Measurements from ENCODE around the gene ZNF850.
"Not testable (repeated sequence)": the region's sequence is repeated elsewhere in the genome, so short reads cannot be mapped to it uniquely, and the experiment has no call there.

The ZNF850 gene

DNA sequence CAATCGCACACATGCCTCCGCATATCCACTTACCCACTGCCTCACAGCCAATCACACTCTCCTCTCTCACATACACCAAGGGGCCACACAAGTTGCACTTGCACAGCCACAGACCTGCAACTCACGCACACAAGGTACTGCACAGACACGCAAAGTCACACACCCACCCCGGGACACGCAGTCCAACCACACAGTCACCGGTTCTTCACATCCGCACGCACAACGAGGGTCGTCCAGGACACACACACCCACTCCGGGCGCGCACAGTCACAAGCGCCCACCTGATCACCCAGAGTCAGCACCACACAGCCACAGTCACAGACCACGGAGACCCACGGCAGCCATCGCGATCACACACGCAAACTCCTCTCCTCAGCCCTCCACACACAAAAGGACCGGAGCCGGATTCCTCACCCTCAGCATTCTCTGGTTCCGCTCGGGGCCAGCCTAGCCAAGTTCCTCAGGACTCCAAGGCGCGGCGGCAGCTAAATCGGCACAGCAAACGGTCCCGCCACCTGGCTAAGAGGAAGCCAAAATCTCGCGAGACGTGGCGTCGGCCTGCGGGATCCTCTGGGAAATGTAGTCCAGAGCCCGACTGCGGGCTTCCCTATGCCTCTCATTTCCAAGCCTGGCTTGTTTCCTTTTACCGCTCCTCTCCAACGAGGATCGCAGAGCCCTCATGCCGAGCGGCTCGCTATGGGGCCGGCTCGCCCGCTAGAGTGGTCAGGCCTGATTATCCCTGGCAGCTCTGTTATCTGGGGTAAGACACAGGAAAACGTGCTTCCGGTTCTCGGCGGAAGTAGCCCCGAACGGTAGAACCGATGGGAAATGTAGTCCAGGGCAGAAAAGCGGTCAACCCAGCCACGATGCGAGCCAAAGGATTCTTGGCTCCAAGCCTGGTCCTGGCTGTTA, at the start of gene ZNF850:
Gene ZNF850 (minus strand): TSS at position 497 of the 912 bp plus-strand sequence. CDS start 10,201 bp downstream, outside the sequence.
- peaks cover 3% of the 10 kb centered on the region for H3K36me3 ChIP-seq (ENCODE audit: control insufficient read depth, low read depth, low read length)
- H3K27ac ChIP-seq (ENCODE audit: low read length) = peak within 1 kb of the TSS; percentile 78
- peak within 1 kb of the TSS; percentile 92 for H3K4me3 ChIP-seq (ENCODE audit: low read length)
- no peaks in the 10 kb centered on the region for H3K27me3 ChIP-seq (ENCODE audit: control insufficient read depth, insufficient read depth, low read length)
- H3K4me1 ChIP-seq (ENCODE audit: control insufficient read depth, low read depth, low read length) = no peaks in the 10 kb centered on the region
- peaks cover 14% of the 10 kb centered on the region for H3K9me3 ChIP-seq (ENCODE audit: control insufficient read depth, low read depth, low read length)
- H3K9ac ChIP-seq (ENCODE audit: low read length) = peak within 1 kb of the TSS; percentile 90

DNA sequence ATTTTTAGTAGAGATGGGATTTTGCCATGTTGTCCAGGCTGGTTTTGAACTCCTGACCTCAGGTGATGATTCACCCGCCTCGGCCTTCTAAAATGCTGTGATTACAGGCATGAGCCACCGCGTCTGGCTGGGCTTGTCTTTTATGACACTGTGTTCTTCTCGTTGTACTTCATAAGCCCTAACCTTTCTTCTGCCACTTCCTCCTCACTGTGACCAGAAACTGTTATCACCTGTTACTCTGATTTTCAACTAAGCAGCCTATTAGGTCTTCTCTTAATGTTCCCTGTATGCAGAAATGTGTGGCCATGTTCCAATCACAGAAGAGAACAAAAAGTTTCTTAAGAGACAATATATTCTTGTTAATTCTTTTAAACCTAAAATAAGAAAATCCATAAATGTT, 49.2 kb upstream of the ZNF850 start:
- Histone ChIP-seq H3K9me3 (ENCODE audit: control insufficient read depth, low read depth, low read length) (peaks cover 81% of the 10 kb centered on the region), H3K27ac (ENCODE audit: low read length) (no peak overlapping the region), H3K36me3 (ENCODE audit: control insufficient read depth, low read depth, low read length) (peaks cover 46% of the 10 kb centered on the region), H3K27me3 (ENCODE audit: control insufficient read depth, insufficient read depth, low read length) (no peaks in the 10 kb centered on the region), H3K4me3 (ENCODE audit: low read length) (no peak overlapping the region), H3K4me1 (ENCODE audit: control insufficient read depth, low read depth, low read length) (no peaks in the 10 kb centered on the region), H3K9ac (ENCODE audit: low read length) (no peak overlapping the region)

- H3K9ac ChIP-seq (ENCODE audit: low read length) = no peak overlapping the region
- peaks cover 42% of the 10 kb centered on the region for H3K36me3 ChIP-seq (ENCODE audit: control insufficient read depth, low read depth, low read length)
- H3K4me1 ChIP-seq (ENCODE audit: control insufficient read depth, low read depth, low read length) = no peaks in the 10 kb centered on the region
- no peaks in the 10 kb centered on the region for H3K27me3 ChIP-seq (ENCODE audit: control insufficient read depth, insufficient read depth, low read length)
- H3K9me3 ChIP-seq (ENCODE audit: control insufficient read depth, low read depth, low read length) = peaks cover 87% of the 10 kb centered on the region
- H3K27ac ChIP-seq (ENCODE audit: low read length) = no peak overlapping the region
- H3K4me3 ChIP-seq (ENCODE audit: low read length) = no peak overlapping the region
Observed at GRCh38 chr19:36819130-36819630, 46.6 kb upstream of the ZNF850 start.

- peaks cover 4% of the 10 kb centered on the region for H3K36me3 ChIP-seq (ENCODE audit: control insufficient read depth, low read depth, low read length)
- no peak overlapping the region for H3K4me3 ChIP-seq (ENCODE audit: low read length)
- no peaks in the 10 kb centered on the region for H3K27me3 ChIP-seq (ENCODE audit: control insufficient read depth, insufficient read depth, low read length)
- H3K9ac ChIP-seq (ENCODE audit: low read length) = no peak overlapping the region
- peaks cover 55% of the 10 kb centered on the region for H3K9me3 ChIP-seq (ENCODE audit: control insufficient read depth, low read depth, low read length)
- H3K27ac ChIP-seq (ENCODE audit: low read length) = no peak overlapping the region
- no peaks in the 10 kb centered on the region for H3K4me1 ChIP-seq (ENCODE audit: control insufficient read depth, low read depth, low read length)
Observed at GRCh38 chr19:36807029-36807428, 34.4 kb upstream of the ZNF850 start.

DNA sequence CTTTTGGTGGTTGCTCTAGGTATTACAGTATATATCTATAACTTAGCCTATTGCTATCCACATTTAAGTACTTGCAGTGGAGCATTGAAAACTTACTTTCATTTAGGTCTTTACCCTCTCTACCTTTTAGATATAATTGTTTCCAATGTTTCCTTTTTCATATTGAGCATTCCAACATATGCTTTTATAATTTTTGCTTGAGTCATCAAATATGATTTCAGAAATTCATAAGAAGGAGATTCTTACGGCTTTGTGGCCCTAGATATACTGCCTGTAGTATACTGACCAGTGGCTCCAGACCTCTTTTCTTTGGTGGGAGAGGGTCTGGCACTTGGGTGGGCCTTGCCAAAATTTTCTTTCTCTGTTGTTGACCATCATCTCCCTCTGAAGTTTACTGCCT, 32.8 kb upstream of the ZNF850 start:
- H3K36me3 ChIP-seq (ENCODE audit: control insufficient read depth, low read depth, low read length) = peaks cover 4% of the 10 kb centered on the region

GRCh38 chr19:36797786-36798108, 25.1 kb upstream of the ZNF850 start:
- H3K36me3 ChIP-seq (ENCODE audit: control insufficient read depth, low read depth, low read length) = peaks cover 8% of the 10 kb centered on the region
- H3K9ac ChIP-seq (ENCODE audit: low read length) = peak overlapping the region; percentile 68
- H3K27me3 ChIP-seq (ENCODE audit: control insufficient read depth, insufficient read depth, low read length) = no peaks in the 10 kb centered on the region
- H3K27ac ChIP-seq (ENCODE audit: low read length) = no peak overlapping the region
- H3K4me1 ChIP-seq (ENCODE audit: control insufficient read depth, low read depth, low read length) = no peaks in the 10 kb centered on the region
- peaks cover 21% of the 10 kb centered on the region for H3K9me3 ChIP-seq (ENCODE audit: control insufficient read depth, low read depth, low read length)
- H3K4me3 ChIP-seq (ENCODE audit: low read length) = peak overlapping the region; percentile 84

More for the DNA sequence above, 32.8 kb upstream of the ZNF850 start:
- no peaks in the 10 kb centered on the region for H3K4me1 ChIP-seq (ENCODE audit: control insufficient read depth, low read depth, low read length)
- H3K4me3 ChIP-seq (ENCODE audit: low read length) = no peak overlapping the region
- no peaks in the 10 kb centered on the region for H3K27me3 ChIP-seq (ENCODE audit: control insufficient read depth, insufficient read depth, low read length)
- no peak overlapping the region for H3K27ac ChIP-seq (ENCODE audit: low read length)
- peaks cover 39% of the 10 kb centered on the region for H3K9me3 ChIP-seq (ENCODE audit: control insufficient read depth, low read depth, low read length)
- no peak overlapping the region for H3K9ac ChIP-seq (ENCODE audit: low read length)

GRCh38 chr19:36796714-36796992, 24.0 kb upstream of the ZNF850 start:
- Histone ChIP-seq H3K9me3 (ENCODE audit: control insufficient read depth, low read depth, low read length) (peaks cover 16% of the 10 kb centered on the region), H3K4me3 (ENCODE audit: low read length) (peak overlapping the region; percentile 84), H3K27ac (ENCODE audit: low read length) (no peak overlapping the region), H3K36me3 (ENCODE audit: control insufficient read depth, low read depth, low read length) (peaks cover 6% of the 10 kb centered on the region), H3K4me1 (ENCODE audit: control insufficient read depth, low read depth, low read length) (no peaks in the 10 kb centered on the region), H3K27me3 (ENCODE audit: control insufficient read depth, insufficient read depth, low read length) (no peaks in the 10 kb centered on the region), H3K9ac (ENCODE audit: low read length) (no peak overlapping the region)

- not testable (repeated sequence) for H3K9ac ChIP-seq (ENCODE audit: low read length); H3K27me3 ChIP-seq (ENCODE audit: control insufficient read depth, insufficient read depth, low read length); H3K4me1 ChIP-seq (ENCODE audit: control insufficient read depth, low read depth, low read length); H3K36me3 ChIP-seq (ENCODE audit: control insufficient read depth, low read depth, low read length); H3K4me3 ChIP-seq (ENCODE audit: low read length); H3K27ac ChIP-seq (ENCODE audit: low read length)
- peaks cover 22% of the 10 kb centered on the region for H3K9me3 ChIP-seq (ENCODE audit: control insufficient read depth, low read depth, low read length)
Observed at GRCh38 chr19:36791420-36792141, 19.0 kb upstream of the ZNF850 start.

GRCh38 chr19:36775768-36776167, 3.2 kb upstream of the ZNF850 start:
- Histone ChIP-seq H3K9ac (ENCODE audit: low read length) (no peak overlapping the region), H3K27me3 (ENCODE audit: control insufficient read depth, insufficient read depth, low read length) (no peaks in the 10 kb centered on the region), H3K4me1 (ENCODE audit: control insufficient read depth, low read depth, low read length) (no peaks in the 10 kb centered on the region), H3K36me3 (ENCODE audit: control insufficient read depth, low read depth, low read length) (no peaks in the 10 kb centered on the region), H3K27ac (ENCODE audit: low read length) (no peak overlapping the region), H3K9me3 (ENCODE audit: control insufficient read depth, low read depth, low read length) (peaks cover 8% of the 10 kb centered on the region), H3K4me3 (ENCODE audit: low read length) (no peak overlapping the region)

- peaks cover 14% of the 10 kb centered on the region for H3K9me3 ChIP-seq (ENCODE audit: control insufficient read depth, low read depth, low read length)
- peak overlapping the region; percentile 90 for H3K9ac ChIP-seq (ENCODE audit: low read length)
- H3K4me3 ChIP-seq (ENCODE audit: low read length) = peak overlapping the region; percentile 92
- H3K36me3 ChIP-seq (ENCODE audit: control insufficient read depth, low read depth, low read length) = peaks cover 3% of the 10 kb centered on the region
- no peaks in the 10 kb centered on the region for H3K4me1 ChIP-seq (ENCODE audit: control insufficient read depth, low read depth, low read length)
- H3K27ac ChIP-seq (ENCODE audit: low read length) = no peak overlapping the region
- no peaks in the 10 kb centered on the region for H3K27me3 ChIP-seq (ENCODE audit: control insufficient read depth, insufficient read depth, low read length)
Observed at GRCh38 chr19:36773223-36773579, 594 bp upstream of the ZNF850 start.

DNA sequence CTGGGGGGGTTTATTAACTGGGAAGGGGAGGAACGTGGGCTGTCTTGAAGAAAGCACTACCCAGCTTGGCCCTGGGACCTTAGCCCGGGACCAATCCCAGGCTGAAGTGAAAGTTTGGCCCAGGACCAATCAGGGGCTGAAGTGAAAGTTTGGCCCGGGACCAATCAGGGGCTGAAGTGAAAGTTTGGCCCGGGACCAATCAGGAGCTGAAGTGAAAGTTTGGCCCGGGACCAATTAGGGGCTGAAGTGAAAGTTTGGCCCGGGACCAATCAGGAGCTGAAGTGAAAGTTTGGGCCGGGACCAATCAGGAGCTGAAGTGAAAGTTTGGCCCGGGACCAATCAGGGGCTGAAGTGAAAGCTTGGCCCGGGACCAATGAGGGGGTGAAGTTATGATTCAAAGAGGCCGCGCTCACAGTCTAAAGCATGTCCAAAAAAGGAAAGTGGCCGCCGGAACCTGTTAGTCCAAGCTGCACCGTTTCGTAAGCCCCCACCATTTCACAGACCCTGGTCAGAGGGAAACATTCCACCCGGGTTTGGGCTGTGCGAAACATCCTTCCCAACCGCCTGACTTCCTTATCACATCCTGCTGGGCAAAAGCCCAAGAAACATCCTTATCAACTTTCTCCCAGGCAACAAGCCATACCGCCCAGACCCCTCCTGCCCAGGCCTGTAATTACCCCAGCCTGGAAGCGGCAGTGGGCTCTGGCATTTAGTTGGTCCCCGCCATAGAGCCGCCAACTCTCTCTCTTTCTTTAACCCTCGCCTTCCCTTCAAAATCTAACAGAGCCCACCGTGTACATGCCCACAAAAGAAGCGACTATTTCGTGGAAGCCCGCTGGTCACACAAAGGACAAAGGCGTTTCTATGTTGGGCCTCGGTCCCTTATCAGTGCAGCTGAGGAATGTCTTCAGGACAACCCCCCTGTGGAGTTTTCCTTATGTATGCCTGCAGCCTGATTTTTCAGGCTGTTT, 1.1 kb downstream of the ZNF850 start:
- Histone ChIP-seq H3K4me1 (ENCODE audit: control insufficient read depth, low read depth, low read length) (no peaks in the 10 kb centered on the region), H3K27me3 (ENCODE audit: control insufficient read depth, insufficient read depth, low read length) (no peaks in the 10 kb centered on the region), H3K9ac (ENCODE audit: low read length) (peak overlapping the region; percentile 90), H3K36me3 (ENCODE audit: control insufficient read depth, low read depth, low read length) (peaks cover 3% of the 10 kb centered on the region), H3K27ac (ENCODE audit: low read length) (peak overlapping the region; percentile 78), H3K4me3 (ENCODE audit: low read length) (peak overlapping the region; percentile 92), H3K9me3 (ENCODE audit: control insufficient read depth, low read depth, low read length) (peaks cover 11% of the 10 kb centered on the region)
